Limb (tissue), 2 donors: ENCODE results near the gene FAM241A.
A peak's percentile ranks its signal among the peaks of the same experiment; 100 is the strongest.
"Not testable (repeated sequence)": the region's sequence is repeated elsewhere in the genome, so short reads cannot be mapped to it uniquely, and the experiment has no call there.

Source experiments
- DNase-seq, 2 donors: peaks; one replicate each; pipeline ENCODE4 v3.0.0-alpha.2; 2016; ENCODE audit errors: extremely low spot score in 2 of 2

FAM241A gene

DNA sequence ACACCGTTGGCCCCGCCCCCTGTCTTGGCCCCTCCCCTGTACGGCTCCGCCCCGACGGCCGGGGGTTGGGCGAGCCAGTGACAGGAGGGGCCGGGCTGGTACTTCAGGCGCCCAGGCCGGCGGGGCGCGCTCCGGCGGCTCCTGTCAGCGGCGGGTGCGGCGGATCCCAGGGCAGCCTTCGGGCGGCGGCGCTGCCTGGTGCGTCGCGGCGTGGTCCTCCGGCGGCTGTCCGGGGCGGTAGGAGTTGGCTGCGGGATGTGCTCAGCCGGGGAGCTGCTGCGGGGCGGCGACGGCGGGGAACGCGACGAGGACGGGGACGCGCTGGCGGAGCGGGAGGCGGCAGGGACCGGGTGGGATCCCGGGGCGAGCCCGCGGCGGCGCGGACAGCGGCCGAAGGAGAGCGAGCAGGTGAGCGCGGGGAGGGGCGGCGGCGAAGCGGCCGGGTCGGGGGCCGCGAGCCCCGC lies at the start of gene FAM241A:
Gene FAM241A, plus strand, starts transcription at position 129 of the 464 bp plus-strand sequence. Its CDS starts 127 bp downstream, at position 256.
- DNase-seq, result peak; percentile 62 to 93

DNA sequence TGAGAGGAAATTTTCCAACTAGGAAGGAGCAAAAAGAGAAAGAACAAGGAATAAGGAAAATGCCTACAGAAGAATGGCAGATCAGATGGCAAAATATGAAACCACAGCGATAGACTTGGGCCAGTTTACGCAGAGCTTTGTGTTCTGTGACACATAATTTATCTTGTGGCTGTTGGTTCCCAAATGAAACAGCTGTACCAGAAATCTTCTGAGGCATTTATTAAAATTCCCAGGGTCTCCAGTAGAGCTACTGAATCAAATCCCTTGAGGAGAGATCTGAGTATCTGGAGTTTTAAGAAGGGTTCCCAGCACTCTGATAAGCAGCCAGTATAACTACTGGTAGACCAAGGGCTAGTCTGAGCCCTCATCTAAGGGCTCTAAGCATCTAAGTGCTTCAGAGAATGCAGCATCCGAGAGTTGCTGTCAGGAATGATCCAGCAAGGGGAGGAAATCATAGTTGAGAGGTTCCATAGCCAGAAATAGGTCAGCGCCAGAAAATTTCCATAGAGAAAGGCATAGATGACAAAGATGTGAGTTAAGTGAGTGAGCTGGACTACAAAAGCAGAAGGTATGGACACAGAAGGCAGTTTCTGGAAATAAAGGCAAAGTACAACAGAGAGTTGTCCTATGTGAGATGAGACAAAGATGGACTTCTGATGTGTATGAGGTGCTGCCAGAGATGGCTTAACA lies 46.3 kb upstream of the FAM241A start:
- no peak for DNase-seq

DNA sequence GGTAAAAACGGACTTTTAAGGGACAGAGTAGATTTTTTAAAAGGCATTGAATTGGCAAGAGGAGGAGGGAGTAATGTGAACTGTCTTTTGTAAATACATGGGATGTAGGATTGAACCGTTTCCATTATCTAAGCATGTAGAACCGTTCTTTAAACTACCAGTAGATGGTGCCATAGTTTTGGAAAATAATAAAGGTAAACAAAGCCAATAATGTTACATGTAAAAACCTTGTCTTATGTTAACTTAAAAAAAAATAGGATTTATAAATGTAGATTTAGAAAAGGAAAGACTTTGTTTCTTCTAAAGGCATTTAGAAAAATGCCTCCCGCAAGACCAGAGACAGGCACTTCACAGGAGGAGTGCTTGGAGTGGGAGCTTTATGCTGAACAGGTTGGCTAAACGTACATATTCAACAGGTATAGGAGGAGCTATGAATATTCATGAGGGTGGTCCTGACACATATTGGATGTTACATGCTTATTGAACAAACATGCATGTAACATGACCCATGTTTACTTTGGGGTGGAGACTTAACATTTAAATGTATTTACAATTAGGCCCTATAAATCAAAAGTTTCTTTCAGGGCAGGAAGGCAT lies 45.5 kb upstream of the FAM241A start:
- peak in 1 of 2 donors; percentile 79 for DNase-seq

DNA sequence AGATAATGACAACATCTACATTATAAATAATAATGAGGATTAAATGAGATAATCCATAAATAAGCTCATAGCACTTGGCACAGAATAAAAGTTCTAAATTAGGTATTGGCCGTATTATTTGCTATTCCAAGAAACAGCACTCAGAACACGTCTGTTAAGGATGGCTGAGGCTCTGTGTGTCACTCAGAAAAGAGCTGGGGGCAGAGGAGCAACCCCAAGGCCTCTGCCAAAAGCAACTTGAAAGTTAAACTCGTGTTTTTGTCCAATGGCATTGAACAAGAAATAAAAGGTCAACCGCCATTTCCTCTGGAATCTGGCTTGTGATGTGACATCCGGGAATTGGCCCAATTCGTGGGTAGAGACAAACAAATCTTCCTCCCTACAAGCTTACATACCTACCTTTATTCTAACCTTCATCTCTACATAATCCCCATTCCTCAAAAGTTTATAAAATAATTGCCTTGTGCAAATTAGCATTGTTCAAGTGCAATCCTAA lies 42.3 kb upstream of the FAM241A start:
- no peak for DNase-seq

DNA sequence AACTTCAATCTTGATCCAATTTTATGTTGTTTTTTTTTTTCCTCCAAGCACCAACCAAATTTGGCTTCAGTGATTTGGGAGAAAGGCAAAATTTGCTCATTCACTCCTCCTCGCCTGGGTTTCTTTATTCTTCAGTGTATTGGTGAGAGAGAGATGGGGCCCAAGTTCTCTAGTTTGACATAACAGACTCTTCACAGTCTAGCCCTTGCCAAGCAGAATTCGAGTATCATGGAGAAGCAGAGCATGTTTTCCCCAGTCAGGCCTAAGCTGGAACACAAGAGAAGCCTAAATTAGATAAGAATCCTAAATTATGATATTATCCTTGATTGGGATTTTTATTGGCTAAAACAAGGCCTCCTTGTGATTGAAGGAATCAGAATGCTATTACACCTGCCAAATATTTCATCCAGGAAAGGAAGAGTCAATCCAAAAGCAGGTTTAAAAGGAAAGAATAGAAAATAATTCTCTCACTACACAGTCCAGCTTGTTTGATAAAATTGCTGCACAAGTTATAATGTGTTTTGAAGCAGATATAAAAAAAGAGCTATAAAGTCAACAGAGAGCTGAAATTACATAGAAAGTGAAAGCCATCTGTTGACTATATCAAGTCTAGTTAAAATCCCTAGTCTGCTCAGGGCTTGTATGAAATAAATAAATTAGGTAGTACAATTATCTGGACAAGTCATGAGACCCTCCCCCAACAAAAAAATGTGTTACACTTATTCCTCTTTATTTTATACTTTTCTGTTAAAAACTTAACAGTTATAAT lies 39.9 kb upstream of the FAM241A start:
- DNase-seq, result no peak

DNA sequence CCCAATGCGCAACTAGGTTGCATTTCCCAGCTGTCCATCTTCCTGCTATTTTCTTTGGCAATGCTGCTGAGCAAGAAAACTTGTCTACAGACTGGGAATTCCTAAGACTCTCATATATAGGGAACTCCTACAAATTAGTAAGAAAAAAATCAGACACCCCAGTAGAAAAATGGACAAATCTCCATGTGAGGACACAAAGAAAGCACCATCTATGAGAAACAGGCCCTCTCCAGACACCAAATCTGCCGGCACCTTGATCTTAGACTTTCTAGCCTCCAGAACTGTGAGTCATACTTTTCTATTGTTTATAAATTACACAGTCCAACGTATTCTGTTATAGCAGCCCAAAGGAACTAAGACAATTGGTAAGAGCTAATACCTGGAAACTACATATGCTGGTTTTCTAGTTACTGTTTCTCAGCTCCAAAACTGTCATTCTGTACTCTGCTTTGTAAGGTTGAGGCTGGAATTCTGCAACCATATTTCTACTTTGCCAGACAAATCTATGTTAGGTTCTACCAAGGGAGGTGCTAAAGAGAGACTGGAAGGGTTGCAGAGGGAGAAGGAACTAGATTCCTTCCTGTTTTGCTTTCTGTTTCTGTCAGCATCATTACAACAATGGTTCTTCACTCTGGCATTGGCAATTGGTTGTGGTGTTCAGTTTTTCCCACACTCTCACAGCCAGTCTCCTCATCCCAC lies 35.7 kb upstream of the FAM241A start:
- DNase-seq, result no peak

DNA sequence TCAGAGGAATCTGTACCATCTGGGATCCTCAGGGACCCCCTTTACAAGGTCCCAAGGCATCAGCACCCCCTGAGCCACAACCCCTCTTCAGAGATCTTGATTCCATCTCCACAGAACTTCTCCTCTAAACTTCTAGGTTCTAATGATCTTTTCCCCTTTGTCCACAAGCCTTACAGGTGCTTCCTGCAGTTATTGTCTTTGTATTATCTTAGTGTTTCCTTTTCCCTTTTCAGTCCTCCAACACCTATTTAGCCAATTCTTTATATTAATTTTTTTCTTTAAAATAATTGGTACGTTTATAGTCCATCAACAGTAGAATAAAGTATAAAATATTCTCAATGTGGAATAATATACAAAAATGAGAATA lies 35.2 kb upstream of the FAM241A start:
- no peak for DNase-seq

DNA sequence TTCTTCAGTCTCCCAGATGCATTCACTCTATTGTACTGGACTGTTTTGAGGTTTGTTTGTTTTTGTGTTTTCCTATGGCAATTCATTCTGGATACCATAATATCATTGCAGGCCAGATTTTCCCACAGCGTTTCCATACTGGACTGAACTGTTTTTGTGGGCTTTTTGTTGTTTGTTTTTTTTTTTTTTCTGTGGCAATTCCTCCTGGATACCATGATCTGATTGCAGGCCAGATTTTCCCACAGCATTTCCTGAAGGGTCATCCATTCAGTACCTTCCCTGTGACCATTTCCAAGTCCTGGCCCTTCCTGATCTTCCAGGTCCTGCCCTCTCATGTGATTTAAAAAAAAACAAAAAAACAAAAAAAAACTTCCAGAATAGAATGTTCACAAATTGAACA lies 33.9 kb upstream of the FAM241A start:
- no peak for DNase-seq

DNA sequence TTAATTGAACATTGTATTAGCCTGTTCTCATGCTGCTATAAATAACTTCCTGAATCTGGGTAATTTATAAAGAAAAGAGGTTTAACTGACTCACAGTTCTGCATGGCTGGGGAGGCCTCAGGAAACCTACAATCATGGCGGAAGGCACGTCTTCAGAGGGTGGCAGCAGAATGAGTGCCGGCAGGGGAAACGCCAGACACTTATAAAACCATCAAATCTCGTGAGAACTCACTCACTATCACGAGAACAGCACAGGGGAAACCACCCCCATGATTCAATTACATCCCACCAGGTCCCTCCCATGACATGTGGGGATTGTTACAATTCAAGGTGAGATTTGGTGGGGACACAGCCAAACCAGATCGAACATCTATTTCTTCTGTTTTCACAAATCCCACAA lies 33.2 kb upstream of the FAM241A start:
- not testable (repeated sequence) for DNase-seq

DNA sequence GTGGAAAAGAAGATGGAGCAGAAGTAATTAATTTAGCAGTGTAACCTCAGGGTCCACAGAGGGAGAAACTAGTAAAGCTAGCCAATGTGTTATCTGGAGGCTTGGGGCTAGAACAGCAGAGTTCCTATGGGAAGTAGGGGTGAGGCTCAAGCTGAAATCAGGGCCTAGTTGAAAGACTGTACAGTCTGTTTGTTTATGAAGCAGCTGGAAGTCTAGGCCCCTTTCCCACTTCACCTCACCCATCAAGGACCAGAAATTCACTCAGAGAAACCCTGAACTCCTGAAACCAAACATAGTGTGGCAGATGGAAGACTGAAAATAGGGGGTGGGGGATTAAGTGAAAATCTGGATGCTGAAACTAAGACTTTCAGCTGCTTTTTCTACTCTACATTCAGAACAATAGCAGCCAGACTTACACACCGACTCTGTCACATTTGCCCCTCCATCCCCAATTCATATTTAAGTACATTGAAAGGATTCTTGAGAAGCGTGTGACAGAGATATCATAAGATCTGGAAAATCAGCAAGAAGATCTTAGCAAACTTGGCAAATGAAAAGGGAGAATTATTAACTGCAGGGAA lies 32.6 kb upstream of the FAM241A start:
- DNase-seq, result no peak

DNA sequence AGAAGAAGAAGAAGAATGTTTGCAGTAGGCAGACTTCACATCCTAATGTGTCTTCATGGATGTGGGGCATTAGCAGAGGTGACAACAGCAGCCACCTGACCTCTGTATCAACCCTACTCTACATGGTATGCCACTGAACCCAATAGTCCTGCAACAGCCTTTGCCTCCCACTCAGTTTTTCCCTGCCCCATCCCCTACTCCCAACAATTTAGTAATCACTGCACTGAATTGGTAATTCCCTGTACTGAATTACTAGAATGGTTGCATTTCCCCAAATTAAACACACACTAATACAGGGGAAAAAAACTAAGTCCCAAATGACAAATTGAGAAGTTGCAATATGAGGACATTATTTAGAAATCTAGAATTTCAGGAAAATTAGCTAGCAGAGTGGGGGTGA lies 31.4 kb upstream of the FAM241A start:
- no peak for DNase-seq

DNA sequence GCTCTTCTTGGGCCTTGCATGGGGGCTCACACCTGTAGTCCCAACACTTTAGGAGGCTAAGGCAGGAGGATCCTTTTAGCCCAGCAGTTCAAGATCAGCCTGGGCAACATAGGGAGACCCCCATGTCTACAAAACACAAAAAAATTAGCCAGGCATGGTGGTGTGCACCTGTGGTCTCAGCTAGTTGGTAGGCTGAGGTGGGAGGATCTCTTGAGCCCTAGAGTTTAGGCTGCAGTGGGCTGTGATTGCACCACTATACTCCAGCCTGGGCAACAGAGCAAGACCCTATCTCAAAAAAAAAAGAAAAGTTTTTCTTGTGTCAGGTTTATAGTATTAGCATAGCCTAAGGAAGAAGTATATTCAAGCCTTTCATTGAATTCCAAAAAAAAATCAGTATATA lies 30.8 kb upstream of the FAM241A start:
- no peak for DNase-seq

DNA sequence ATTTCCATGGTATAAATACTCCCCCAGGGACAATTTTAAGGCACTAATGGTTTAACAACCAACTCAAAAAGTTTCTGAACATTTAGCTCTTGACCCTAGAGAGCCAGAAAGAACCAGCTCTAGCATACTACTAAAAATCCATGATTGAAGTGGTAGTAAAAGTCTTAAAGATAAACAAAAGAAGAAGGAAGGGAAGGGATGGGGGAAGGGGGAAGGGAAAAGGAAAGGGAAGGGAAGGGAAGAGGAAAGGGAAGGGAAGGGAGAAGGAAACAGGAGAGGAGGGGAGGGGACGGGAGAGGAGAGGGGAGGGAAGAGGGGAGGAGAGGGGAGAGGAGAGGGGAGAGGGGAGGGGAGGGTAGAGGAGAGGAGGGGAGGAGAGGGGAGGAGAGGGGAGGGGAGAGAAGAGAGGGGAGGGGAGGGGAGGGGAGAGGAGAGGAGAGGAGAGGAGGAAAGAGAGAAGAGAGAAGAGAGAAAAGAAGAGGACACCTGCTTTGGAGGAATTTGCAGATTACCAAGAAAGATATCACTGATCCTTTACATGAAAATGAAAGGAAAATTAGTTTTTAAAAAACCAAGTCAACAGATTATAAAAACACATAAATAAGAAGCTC lies 26.4 kb upstream of the FAM241A start:
- DNase-seq, result no peak

DNA sequence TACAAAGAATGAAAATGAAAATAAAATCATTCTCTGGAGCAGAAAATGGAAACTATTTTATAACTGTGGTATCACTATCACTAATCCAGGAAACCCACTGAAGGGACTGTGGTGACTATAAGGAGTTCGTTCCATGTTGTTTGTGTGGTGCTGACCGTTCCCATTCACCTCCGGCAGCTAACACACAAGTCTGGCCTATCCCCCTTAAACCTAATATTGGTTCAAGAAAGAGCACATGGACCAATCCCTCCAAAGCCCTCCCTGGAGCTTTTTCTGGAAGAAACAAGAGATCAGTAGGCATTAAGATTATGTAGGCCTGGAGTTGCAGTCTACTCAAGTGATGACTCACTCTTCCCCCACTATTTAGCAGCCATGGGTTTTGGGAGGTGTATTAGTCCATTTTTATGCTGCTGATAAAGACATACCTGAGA lies 25.9 kb upstream of the FAM241A start:
- DNase-seq, result no peak

DNA sequence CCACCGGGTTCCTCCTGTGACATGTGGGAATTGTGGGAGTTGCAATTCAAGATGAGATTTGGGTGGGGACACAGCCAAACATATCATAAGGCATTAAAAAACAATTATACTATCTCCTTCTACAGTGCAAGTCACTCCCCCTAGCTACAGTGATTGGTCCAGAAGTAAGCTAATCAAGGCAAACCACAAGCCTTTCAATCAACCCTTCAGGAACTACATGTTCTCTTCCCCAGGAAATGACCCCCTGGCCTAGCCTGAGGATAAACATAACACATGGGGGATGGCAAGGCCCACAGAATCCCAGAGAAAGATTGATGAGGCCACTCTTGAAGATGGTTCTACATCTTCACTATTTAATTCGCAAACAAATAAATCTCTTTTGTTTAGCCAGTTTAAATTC lies 25.2 kb upstream of the FAM241A start:
- DNase-seq, result no peak

DNA sequence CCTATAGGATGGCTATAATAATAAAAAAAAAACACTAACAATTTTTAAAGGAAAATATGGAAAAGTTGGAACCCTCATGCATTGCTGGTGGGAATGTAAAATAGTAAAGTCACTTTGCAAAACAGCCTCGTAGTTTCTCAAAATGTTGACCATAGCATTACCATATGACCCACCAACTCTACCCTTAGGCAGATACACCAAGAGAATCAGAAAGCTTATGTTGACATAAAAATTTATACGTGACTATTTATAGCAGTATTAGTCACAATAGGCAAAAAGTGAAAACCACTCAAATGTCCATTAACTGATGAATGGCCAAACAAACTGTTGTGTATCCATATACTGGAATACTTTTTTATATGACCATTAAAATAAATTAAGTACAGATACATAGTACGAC lies 19.8 kb upstream of the FAM241A start:
- DNase-seq, result no peak

DNA sequence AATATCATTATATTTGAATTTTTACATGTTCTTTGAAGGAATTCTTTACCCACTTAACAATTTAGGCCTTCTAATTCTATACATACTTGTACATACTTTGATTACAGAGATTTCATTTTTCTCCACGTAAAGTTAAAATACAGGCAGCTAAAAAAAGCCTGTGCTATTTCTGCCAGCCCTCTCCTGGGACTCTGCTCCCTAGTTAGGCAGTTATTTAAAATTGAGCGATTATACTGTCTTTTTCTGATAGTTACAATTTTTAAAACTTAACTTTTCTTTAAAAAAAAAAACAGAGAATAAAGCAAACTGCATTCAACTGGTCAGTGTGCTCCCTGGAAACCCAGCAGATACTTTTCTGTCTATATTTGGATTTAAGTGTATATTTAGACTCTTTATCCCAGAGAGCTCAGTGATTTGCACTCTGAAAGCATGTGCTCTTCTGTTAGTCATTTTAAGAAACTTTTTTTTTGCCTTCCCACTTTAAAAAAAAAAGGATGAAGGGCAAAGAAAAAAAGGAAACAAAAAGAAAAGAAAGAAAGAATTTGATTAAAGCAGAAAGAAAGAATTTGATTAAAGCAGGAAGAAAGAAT lies 18.1 kb upstream of the FAM241A start:
- no peak for DNase-seq

DNA sequence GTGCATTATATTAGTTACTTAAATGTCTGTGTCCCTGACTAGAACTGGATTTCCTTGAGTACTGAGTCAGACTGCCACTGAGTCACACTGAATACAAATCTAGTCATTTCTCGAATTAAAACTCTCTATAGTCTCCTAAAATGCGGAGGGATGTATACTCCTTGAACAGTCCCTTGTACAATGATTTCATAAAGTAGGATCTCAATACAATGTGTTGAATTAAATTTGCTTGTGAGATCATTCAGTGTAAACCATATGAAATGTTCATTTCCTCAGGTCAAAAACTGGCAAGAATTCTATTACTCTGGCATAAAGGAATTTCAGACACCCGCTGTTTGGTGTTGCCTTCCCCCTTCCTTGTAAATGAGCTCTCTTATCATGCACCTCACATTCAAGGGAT lies 17.5 kb upstream of the FAM241A start:
- DNase-seq, result no peak

DNA sequence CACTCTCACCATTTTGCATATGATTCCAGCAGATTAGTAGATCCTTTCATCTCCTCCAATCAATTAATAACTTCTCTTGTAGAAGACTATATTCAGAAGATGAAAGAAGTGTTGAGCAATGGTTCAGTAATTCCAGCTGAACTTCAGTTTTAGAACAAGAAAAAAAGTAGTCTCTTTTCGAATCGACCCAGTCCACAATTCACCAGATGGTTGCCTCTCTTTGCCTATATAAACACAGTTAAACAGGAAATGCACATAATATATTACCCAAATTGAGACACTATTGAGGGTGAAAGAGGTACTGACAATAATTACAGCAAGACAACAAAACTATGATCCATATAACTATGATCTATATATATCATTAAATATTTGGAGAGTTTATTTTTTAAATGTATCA lies 16.8 kb upstream of the FAM241A start:
- DNase-seq, result no peak

DNA sequence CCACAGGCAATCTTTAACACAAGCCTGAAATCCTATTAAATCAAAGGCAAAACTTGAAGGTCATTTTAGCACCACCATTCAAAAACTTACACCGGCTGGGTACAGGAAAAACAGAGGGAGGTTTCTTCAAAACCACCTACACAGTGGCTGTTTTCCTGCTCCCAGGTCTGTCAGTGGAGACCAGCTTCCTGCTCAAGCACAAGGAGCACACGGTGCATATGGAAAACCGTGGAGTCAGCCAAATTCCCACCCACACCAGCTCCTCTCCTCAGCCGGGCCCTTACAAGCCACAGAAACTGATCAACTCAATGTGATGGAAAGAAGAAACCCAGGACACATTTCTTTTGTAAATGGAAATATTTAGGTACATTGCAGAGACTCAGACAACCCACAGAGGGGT lies 14.3 kb upstream of the FAM241A start:
- DNase-seq, result peak; percentile 28 to 34

DNA sequence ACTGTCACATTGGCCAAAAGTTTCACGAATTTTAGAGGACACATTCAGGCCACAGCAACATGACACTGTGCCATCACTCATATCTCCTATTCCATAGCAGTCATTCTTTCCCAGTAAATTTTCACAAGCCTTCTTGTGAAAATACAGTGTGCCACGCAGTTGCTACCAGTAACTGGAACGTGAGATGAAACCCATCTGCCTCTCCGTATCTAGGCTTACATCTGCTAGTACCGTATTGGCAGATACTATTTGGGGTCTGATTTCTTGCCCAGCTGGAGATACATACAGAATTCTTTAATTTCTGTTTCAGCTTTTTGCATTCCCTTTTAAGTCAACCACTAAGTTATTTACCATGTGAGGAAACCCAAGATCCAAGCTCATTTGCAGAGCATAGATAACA lies 8.7 kb upstream of the FAM241A start:
- no peak for DNase-seq
